LNCaP clone FGC (cell line): ENCODE data around the gene PDE3B.
A peak's percentile ranks its signal among the peaks of the same experiment; 100 is the strongest.
"Not testable (repeated sequence)": the region's sequence is repeated elsewhere in the genome, so short reads cannot be mapped to it uniquely, and the experiment has no call there.

ENCODE experiments used
- DNase-seq: peaks from one replicate; pipeline ENCODE4 v3.0.0-alpha.2; 2011; ENCODE audit warnings: low read depth
- H3K4me3 ChIP-seq: 2 replicates; pipeline ENCODE4 v1.5.1; 2011; ENCODE audit warnings: mild to moderate bottlenecking, low read depth, low read length, control low read depth
- TF ChIP-seq, protein P1 (sequence below): IDR thresholded peaks from 2 replicates; pipeline ENCODE4 v1.5.1; 2012; ENCODE audit warnings: mild to moderate bottlenecking; ENCODE audit not compliant: control insufficient read depth, insufficient read depth; ENCODE audit errors: extremely low read depth

Gene PDE3B

DNA sequence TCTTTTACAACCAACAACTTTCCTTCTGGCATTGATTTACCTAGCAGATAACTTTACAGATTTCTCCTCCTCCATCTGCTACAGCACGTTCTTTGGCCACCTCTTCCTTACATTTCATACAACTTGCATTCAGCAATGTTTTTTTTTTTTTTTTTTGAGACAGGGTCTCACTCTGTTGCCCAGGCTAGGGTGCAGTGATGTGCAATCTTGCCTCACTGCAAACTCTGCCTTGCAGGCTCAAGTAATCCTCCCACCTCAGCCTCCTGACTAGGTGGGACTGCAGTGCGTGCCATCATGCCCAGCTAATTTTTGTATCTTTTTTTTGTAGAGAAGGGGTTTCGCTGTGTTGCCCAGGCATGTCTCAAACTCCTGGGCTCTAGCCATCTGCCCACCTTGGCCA is 6.5 kb downstream of the PDE3B start:
- no peak for DNase-seq
- no peak overlapping the region for H3K4me3 ChIP-seq
- TF ChIP-seq, protein P1, sequence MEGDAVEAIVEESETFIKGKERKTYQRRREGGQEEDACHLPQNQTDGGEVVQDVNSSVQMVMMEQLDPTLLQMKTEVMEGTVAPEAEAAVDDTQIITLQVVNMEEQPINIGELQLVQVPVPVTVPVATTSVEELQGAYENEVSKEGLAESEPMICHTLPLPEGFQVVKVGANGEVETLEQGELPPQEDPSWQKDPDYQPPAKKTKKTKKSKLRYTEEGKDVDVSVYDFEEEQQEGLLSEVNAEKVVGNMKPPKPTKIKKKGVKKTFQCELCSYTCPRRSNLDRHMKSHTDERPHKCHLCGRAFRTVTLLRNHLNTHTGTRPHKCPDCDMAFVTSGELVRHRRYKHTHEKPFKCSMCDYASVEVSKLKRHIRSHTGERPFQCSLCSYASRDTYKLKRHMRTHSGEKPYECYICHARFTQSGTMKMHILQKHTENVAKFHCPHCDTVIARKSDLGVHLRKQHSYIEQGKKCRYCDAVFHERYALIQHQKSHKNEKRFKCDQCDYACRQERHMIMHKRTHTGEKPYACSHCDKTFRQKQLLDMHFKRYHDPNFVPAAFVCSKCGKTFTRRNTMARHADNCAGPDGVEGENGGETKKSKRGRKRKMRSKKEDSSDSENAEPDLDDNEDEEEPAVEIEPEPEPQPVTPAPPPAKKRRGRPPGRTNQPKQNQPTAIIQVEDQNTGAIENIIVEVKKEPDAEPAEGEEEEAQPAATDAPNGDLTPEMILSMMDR = no peak

GRCh38 chr11:14653090-14653489 is 9.5 kb downstream of the PDE3B start:
- TF ChIP-seq, protein P1 = no peak
- H3K4me3 ChIP-seq = no peak overlapping the region

GRCh38 chr11:14655435-14655834 is 11.8 kb downstream of the PDE3B start:
- TF ChIP-seq, protein P1 = no peak
- no peak for DNase-seq
- H3K4me3 ChIP-seq = no peak overlapping the region

More at GRCh38 chr11:14653090-14653489, 9.5 kb downstream of the PDE3B start:
- no peak for DNase-seq

DNA sequence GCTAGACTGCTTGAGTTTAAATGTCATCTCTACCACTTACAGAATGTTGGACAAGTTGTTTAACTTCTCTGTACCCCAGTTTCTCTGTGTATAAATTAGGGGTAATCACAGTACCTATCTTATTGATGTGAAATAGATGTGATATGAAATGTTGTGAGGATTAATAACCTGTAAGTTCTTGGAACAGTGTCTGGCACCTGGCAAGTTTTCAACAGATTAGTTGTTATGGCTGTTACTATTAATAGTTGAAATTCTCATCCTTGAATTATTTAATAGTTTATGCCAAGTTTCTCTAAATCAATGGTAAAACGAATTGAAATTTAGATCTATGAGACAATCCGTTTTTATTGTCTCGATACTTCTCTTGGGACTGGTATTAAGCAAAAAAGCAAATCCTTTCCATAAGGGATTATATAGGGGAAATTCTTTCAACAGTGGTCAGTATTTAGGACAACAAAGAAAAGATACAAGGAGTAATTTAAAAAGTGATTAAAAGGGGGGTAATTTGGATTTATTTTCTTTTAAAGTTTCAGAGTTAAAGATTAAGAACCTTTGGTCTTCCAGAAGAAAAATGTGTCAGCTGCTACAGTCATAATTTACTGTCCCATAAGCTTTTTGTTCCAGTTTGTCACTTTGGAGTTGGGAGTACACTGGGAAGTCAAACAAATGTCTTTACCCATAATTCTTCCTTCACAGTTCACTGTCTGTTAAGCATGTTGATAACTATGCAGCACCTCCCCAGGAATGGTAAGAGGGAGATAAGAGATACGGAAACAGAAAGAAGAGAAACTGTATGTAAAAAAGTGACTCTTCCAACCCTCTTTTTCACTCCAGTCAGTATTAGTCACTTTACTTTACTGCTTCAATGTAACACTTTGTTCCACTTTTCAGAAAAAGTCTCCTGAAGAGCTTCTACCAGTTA is 13.2 kb downstream of the PDE3B start:
- no peak overlapping the region for H3K4me3 ChIP-seq
- TF ChIP-seq, protein P1 = no peak
- no peak for DNase-seq

GRCh38 chr11:14657841-14658240 is 14.2 kb downstream of the PDE3B start:
- DNase-seq = no peak

GRCh38 chr11:14664926-14665325 is 21.3 kb downstream of the PDE3B start:
- not testable (repeated sequence) for DNase-seq, H3K4me3 ChIP-seq

More at GRCh38 chr11:14657841-14658240, 14.2 kb downstream of the PDE3B start:
- no peak overlapping the region for H3K4me3 ChIP-seq
- TF ChIP-seq, protein P1 = 0 out of 2 replicates have a peak, but pooled peaks have one; percentile 8

- DNase-seq, H3K4me3 ChIP-seq: not testable (repeated sequence)
Measured at GRCh38 chr11:14667329-14667728, 23.7 kb downstream of the PDE3B start.
